Inflammatory macrophage (primary cell): ENCODE measurements around the gene SLC35B4.

Source experiments
- DNase-seq, 2 donors: peaks; one replicate each; pipeline ENCODE4 v3.0.0-alpha.2; 2020 to 2022

Gene SLC35B4

DNA sequence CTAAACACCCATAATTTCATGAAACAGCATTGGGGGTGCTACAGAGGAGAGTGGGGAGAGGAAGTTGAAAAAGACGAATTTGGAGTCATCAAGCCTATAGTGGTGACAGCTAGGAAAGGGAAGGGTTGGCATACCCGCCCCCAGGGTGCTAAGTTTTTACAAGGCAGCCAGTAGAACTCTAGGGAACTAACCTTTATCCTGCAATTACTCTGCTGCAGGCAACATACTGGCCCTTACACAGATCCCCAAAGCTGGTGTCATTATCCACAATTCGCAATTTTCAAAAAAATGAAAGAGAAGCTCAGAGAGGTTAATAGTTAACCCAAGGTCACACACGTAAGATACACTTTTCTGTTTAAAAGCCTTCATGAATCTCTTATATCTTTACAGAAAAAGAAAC lies 14.2 kb upstream of the SLC35B4 start:
- DNase-seq, result peak in 1 of 2 donors; percentile 37

DNA sequence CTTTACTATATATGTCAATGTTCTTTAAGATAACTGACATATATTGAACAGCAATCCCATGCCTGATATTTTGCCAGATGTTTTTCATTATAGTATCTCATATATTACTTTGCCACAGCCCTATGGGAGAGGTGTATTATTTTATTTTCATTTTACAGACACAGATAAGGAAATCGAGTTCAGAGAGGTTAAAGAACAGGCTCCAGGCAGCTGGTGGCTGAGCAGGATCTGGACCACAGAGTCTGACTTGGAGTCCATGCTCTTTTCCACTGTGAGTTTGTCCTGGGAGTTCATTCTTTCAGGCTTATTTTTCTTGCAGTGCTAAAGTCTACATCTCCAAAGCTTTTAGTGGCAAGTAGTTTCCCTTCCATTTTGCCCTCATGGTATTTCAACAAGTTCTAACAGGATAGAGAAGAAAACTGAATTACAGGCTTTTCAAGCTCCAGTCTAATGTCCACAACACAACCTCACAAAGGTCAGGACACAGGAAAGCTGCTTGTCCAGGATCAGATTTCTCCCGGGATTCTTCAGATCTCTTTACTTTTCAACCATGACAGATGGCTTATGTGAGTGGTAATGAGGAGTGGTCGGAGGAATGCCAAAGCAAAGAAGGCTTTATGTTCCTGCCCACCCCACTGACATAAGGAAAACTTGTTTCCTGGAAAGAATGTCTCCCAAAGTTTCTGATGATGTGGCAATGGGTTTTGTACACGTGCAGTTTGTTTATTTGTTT lies 13.1 kb upstream of the SLC35B4 start:
- no peak for DNase-seq

DNA sequence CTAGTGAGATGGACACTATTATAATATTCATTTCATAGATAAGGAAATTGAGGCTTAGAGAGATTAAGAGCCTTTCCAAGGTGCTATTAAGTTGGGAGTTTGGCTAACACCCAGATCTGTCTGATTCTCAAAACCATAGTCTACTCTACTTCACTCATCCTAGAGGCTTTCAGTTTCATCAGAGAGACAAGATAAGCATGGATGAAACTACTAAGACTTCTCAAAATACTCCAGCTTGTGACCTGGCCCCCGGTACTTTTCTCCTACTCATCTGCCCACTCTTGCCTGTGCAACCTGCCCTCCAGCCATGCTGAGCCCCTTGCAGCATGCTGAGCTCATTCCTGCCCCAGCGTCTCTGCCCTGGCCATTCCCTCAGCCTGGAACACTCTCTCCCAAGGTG lies 12.2 kb upstream of the SLC35B4 start:
- DNase-seq, result peak in 1 of 2 donors; percentile 6

DNA sequence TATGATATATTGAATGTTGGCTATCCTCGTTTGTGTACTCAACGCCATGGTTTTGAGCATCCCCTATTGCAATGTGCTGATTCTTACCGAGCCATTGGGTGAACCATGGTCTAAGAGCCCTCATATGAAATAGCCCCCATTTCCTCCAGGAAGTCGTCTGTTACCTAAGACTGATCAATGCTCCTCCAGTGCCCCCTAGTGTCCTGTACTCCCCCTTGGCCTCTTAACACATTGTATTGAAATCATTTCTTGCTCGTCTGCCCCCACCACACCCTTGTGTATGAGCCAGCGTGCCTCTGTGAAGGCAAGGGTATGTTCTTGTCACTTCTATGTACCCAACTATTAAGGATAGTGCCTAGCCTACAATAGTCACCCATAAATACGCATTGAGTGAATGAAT lies 11.2 kb upstream of the SLC35B4 start:
- DNase-seq, result peak; percentile 59 to 66

DNA sequence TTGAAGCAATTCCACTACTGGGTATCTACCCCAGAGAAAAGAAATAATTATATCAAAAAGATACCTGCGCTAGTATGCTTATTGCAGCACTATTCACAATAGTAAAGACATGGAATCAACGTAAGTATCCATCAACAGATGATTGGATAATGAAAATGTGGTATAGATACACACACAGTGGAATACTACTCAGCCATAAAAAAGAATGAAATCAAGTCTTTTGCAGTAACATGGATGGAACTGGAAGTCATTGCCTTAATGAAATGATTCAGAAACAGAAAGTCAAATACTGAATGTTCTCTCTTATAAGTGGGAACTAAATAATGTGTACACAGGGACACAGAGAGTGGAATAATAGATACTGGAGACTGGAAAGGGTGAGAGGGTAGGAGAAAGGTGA lies 7.4 kb upstream of the SLC35B4 start:
- DNase-seq, result no peak

DNA sequence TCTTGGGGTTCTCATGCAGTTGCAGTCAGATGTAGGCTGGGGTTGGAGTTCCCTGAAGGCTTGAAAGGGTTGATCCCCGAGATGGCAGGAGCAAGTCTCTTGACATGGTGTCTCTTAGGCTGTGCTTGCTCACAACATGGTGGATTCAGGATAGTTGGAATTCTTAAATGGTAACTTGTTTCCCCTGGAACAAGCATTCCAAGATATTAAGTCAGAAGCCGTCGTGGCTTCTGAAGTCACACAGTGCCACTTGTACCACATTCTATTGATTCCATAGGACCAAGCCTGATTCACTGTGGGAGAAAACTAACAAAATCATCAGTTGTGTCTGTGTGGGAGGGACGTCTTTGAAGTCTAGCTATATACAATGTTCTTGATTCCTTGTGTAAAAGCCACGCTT lies 3.5 kb upstream of the SLC35B4 start:
- DNase-seq, result no peak

DNA sequence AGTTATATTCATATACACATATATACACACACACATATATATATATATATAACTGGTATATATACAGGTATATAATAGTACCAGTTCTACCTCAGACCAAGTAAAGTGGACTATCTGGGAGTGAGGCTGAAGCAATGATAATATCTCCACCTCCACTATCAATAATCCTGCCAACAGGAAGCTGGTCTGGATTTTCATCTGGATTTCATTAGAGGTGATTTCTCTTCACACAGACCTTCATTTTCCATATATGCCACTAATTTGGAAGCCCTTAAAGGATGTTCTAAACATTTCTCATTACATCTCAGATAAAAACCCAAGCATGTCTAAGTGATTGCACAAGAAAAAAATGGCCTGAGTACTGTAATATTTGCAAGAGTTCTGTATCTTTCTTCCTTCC lies 1.7 kb upstream of the SLC35B4 start:
- no peak for DNase-seq

DNA sequence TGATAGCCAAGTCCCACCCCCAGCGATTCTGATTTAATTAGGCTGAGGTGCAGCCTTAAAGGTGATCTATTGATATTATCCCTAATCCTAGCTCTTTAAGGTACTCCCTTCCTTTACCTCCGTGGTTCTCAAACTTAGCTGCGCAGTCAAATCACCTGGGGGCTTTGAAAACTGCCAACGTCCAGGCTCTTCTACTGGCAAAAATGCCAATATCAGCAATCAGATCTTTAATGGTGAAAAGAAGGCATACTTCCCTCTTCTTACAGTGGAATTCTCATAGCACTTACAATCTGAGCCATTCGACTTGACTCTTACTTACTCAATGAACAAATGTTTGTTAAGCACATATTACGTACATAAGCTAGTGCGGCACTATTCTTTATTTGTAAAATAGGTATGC lies 704 bp upstream of the SLC35B4 start:
- no peak for DNase-seq

DNA sequence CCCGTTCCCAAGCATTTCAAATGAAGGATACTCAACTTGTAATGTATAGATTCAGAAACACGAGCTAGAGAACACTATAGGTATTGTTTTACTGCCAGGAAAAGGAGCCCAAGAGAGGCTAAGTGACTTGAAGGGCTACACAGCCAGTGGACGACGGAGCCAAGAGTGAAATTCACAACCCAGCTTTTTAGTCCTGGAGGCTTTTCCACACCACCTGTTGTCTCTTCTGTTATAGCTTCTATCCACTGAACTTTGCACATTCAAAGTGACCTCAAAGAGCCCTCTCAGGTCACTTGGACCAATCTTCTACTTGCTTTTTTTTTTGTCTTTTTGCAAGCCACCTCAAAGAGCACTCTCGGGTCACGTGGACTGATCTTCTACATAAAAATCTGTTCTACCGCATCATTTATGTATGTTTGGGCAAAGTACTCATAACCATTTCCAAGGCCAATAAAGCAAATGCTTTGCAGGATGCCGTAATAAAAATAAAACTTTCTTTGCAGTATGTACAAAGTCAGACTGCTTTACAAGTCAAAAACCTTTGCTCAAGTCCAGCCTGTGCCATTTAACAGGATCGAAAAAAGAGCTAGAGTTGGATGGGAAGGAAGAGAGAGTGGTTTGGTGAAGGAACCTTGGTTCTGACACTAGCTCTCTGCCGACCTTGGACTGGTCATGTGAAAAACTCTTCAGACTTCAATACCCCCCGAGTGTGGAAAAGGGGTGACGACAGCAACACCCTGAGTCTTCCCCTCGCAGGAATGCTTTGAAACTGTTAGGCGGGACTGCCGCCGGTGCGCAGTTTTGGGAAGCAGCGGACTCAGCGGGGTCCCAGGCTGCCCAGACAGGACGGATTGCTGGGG lies 821 bp downstream of the SLC35B4 start:
- peak; percentile 16 to 43 for DNase-seq

DNA sequence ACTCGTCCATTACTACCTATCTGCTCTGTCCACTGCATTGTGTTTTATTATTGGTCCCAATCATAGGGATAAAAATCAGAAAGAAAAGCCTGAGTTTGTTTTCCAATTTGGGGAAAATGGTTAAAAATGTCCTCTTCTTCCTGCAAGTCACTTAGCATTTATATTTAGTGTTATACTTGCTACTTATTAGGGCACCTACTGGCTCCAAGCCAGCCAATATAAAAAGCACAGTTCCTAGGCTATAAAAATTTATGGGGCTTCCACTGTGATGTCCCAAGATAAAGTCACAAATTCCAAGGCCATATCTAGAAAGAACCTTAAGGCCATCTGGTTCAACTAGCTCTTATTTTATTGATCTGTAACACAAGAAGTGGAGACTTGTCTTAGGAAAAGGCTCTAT lies 3.2 kb downstream of the SLC35B4 start:
- DNase-seq, result no peak

DNA sequence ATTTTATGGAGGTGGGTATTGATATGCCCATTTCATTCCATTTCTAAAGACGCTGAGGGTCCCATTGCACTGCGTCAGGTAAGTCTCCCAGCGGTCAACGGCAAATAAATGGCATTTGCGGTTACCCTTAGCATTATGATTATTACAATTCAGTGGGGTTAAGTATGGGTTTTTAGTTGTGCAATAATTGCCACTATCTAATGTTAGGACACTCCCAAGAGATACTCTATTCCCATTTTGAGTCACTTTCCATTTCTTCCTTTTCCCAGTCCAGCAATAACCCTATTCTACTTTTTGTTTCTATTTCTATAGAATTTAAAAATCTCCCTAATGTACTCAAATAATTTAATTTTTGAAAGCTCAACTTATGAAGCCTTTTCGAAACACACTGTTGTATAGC lies 4.0 kb downstream of the SLC35B4 start:
- DNase-seq, result no peak

DNA sequence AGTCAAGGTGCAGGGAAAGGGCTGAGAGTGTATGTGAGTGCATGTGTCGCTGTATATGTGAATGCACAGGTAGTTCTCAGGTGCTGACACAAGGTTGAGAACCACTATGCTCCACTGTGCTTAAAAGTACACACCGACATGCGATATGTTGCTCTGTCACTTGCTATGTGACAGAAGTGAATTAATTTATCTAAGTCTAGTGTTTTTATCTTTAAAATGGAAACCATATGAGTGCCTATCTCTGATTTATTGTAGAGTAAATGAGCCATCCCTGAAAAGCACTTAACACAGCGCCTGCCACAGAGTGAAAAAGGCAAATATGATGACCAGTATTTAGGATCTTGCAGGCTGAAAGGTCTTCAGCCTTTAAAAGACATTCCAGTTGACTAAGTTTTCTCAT lies 4.9 kb downstream of the SLC35B4 start:
- no peak for DNase-seq

DNA sequence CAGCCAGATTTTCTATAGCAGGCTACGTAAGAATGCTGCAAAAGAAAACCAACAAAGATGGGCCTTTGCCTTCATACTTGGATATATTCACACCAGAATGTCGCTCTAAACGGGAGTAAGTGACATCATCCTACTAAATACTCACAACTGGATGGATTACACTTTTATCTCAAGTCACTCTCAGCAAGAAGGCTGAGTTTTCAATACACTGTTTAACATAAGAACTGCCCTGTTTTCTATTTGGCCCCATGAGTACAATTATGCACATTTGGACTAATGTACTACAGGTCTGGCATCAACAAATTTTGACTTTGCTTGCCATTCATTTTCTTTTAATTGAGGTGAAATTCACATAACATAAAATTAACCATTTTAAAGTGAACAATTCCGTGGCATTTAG lies 8.2 kb downstream of the SLC35B4 start:
- DNase-seq, result no peak

DNA sequence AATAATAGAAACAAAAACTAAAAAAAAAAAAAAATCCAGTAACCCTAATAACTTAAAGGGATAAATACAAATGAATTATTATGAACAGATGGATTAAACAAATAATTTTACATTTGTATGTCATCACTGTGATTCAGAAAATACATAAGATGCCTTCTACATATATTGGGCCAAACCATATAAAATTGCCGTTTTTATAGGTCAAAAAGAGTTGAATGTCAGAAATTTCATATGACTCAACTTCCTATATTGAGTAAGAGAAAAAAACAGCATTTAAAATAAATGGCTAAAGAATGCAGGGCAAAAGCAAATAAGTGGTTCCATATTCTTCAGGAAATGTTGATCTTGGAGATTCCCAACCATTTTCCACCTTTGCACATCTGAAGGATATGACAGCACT lies 9.4 kb downstream of the SLC35B4 start:
- no peak for DNase-seq

DNA sequence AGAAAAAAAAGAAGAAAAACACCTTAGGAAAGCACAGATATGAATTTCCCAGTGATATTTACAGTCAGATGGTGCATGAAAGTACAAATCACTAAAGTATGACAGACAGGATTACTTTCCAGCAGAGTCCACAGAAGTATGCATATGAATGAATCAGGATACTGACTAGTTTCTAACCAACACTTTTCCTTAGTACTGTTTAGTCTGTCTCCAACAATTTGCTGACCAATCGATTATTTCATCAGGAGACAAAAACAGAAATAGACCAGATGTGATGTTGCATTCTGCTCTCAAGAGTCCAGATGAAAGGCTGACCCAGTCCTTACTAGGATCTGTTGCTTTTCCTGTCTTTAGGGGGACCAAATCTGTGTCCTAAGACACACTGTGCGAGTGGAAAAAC lies 14.6 kb downstream of the SLC35B4 start:
- no peak for DNase-seq

DNA sequence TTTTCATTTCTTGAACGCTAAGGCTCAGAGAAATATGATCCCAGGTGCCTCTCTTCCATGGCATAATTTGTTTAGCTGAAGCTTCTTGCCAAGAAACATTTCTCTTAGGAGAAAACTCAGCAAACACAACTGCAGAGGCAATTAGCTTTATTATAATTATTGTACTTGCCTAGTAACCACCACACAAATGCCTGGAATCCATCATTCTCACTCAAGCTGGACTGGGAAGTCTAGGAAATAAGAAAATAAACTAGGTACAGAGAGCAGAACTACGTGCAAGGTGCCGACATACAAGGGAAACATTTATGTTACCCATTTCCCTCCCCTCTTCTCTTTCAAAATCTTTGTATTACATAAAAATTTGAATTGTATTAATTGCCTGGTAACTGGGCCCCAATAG lies 15.1 kb downstream of the SLC35B4 start:
- DNase-seq, result no peak

DNA sequence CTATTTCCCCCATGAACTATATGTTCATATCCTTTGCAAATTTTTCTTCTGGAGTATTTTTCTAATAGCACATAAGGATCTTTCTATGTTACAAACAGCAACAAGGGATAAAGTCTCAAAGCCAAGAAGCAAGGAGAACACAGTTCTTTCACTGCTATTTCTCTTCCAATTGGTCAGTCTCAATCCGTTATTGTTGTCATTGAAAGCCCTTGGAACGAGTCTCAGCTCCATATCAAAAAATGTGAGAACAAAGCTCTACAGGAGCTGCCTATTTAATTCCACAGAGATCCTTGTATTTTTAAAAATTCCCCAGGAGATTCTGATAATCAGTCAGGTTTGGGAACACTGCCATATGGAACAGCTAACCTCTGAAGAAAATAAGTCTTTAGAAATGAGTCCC lies 15.7 kb downstream of the SLC35B4 start:
- DNase-seq, result no peak

DNA sequence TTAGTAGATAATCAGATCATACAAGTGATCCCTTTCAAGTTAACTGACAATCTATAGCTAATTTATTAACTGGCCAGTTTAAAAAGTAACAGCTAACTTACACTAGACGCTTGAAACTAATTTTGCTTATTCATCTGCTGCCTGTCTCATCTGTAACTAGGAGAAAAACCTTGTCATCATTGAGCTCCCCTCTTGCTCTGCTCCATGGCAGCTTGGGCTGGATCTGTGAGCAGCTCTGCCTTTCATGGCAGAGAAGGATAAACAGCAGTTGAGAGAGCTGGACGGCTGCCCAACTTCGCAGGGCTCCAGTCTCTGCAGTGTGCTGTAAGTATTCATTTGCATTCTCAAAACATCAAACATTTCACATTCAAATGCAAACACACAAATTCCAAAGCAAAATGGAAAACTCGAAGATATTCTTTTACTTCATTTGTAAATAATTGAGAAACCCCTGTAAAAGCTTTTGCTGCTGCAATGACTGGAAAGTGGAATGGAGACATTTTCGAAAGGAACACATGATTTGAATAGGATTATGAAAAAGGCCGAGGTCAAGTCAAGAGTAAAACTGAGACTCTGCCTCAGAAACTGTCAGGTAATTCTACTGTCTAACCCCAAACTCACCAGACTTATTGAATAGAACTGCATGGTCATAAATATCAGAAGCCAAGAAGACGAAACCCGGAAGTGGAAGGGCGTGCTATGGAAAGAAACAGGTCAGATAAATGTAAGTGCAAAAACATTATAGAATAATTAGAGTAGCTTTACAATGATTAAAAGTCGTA lies 17.6 kb downstream of the SLC35B4 start:
- no peak for DNase-seq

DNA sequence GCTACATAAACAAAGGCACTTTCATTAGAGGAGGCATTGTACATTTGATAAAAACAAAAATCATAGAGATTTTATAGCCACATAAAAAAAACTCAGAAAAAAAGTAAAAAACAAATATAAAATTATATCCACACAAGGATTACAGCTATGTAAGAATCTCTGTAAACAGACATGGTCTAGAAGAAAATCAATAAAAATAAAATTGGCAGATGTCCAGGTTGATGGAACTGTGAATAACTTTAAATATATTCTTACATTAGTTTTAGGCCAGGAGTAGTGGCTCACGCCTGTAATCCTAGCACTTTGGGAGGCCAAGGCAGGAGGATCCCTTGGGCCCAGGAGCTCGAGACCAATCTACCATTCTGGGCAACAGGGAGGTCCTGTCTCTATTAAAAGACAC lies 19.2 kb downstream of the SLC35B4 start:
- DNase-seq, result no peak

DNA sequence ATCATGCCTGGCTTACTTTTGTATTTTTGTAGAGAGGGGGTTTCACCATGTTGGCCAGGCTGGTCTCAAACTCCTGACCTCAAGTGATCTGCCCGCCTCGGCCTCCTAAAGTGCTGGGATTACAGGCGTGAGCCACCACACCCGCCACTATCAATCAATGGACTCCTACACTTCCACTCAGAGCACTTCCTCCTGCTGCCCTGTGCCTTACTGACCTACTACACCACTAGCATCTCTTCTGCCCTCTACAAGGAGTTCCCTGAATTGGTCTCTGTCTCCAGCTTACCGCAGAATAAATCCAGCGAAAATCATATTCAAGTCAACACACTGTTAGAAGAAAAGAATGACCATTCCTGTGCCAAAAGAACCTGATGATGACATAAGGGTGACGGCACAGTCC lies 20.7 kb downstream of the SLC35B4 start:
- DNase-seq, result peak; percentile 6 to 16

DNA sequence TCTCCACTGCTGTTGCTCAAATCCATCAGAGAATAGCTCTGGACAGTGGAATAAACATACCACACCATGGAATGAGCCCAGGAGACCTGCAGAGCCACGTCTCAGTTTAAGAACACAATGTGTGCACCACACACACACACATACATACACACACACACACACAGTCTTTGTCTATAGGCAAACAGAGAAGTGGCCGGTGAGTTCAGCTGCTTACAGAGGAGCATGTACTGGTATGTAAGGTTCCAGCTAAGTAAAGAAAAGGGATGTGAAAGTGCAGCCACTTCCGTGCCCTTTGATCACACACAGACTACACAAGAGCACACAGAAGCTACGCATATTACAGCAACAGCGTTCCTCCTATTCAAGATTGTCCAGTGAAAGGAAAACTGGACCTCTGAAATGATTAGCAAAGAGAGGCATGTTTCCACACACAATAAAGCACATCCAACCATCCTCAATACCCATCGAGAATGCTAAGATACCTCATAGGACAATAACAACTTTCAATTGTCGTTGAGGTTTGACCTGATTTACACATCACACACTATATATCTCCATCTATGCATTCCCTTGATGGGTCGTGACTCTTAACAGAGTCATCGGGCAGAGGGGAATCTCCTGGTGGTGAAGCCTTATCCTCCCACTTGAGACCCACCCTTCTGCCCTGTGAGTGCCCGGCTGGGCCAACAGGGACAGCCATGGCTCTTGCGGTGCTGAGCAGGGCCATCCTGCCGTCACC lies 23.6 kb downstream of the SLC35B4 start:
- peak; percentile 93 for DNase-seq

DNA sequence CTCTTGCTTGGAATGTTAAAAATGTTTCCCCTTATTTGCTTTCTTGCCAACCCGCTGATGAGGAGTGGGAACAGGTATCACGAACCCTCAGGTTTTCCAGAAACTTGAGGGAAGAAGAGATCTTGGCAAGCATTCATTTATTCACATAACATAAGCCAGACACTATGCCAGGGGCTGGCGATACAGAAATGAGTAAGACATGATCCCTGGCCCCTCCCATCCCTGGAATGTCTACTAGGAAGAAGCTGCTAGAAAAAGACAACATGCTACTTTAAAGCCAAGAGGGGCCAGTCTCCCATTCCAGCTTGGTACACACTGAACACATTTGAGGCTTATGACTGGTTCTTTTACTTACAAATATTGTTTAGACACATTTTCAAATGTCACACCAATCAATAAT lies 26.4 kb downstream of the SLC35B4 start:
- no peak for DNase-seq

DNA sequence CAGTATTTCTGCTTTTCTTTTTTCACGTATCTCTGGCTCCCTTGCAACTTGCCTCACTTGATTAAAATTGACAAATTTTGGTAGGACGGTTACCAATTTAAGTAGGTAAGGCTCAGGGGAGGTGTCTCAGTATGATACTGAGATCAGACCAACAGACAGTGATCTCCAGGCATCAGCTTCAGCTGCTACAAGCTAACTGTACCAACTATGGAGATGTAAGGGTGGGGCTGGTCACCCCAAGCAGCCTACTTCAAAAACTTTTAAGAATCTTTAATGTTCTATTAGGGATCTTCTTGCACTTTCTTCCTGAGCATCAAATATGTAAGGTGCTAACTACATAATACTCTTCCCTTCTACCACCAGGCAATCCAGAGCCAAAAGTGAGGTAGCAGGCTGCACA lies 26.9 kb downstream of the SLC35B4 start:
- DNase-seq, result no peak
